Measurements from ENCODE around the gene DISC1. TPM values are rescaled to one million over a fixed set of nuclear protein-coding genes. Genes with fewer than 3 reads are reported as not detected.

Gene DISC1
- total and polyA plus RNA-seq, 4 experiments from 2014 or later: 1.9 to 18.0 (median 10.0) TPM

- no peaks in the 10 kb centered on the region for H3K9me3 ChIP-seq (ENCODE audit: control insufficient read depth in 1 of 2, low read length in 2 of 2)
- H3K4me1 Mint-ChIP-seq: peaks cover 25 to 52% (median 38%) of the 10 kb centered on the region in 4 donors
Measured at GRCh38 chr1:231926340-231926739, 299.8 kb downstream of the DISC1 start.

GRCh38 chr1:231926933-231927332, 300.3 kb downstream of the DISC1 start:
- no peaks in the 10 kb centered on the region for H3K36me3 ChIP-seq (ENCODE audit: insufficient read depth, low read length)
- no peak overlapping the region for H3K27ac ChIP-seq (ENCODE audit: low read depth, low read length)
- Mint-ChIP-seq H3K4me3 (no peak overlapping the region), H3K4me1 (peaks cover 22 to 49% (median 36%) of the 10 kb centered on the region in 4 donors), H3K9me3 (no peaks in the 10 kb centered on the region), H3K36me3 (peaks cover 4 to 11% of the 10 kb centered on the region in 2 donors), H3K27me3 (no peaks in the 10 kb centered on the region), H3K27ac (no peak overlapping the region)
- H3K27me3 ChIP-seq (ENCODE audit: insufficient read depth, low read length): no peaks in the 10 kb centered on the region
- H3K9me3 ChIP-seq (ENCODE audit: control insufficient read depth in 1 of 2, low read length in 2 of 2): no peaks in the 10 kb centered on the region
- H3K4me1 ChIP-seq (ENCODE audit: insufficient read depth, low read length): peaks cover 14% of the 10 kb centered on the region
- DNase-seq: no peak
- ChIA-PET CTCF (ENCODE audit: partially characterized antibody) (no interaction called here), POLR2A (ENCODE audit: partially characterized antibody) (interaction anchor here (0.7 kb wide), 1 partner anchor 9 kb away, joined by 3 read pairs; no protein-coding TSS in a partner anchor)
- no peak overlapping the region for H3K4me3 ChIP-seq (ENCODE audit: low read length in 2 of 2)
- intact Hi-C loops (cut with micrococcal nuclease): no loop called here

More at GRCh38 chr1:231926340-231926739, 299.8 kb downstream of the DISC1 start:
- no peak overlapping the region for H3K4me3 Mint-ChIP-seq
- DNase-seq: no peak
- H3K36me3 Mint-ChIP-seq: peaks cover 3 to 11% of the 10 kb centered on the region in 2 donors
- Histone ChIP-seq H3K36me3 (ENCODE audit: insufficient read depth, low read length) (no peaks in the 10 kb centered on the region), H3K4me1 (ENCODE audit: insufficient read depth, low read length) (peaks cover 14% of the 10 kb centered on the region), H3K27me3 (ENCODE audit: insufficient read depth, low read length) (no peaks in the 10 kb centered on the region), H3K4me3 (ENCODE audit: low read length in 2 of 2) (no peak overlapping the region), H3K27ac (ENCODE audit: low read depth, low read length) (no peak overlapping the region)
- CTCF ChIA-PET (ENCODE audit: partially characterized antibody): no interaction called here
- no peak overlapping the region for H3K27ac Mint-ChIP-seq
- intact Hi-C loops (cut with micrococcal nuclease): no loop called here
- POLR2A ChIA-PET (ENCODE audit: partially characterized antibody): interaction anchor here (1.1 kb wide), 1 partner anchor 13 kb away, joined by 4 read pairs; no protein-coding TSS in a partner anchor
- no peaks in the 10 kb centered on the region for H3K27me3 Mint-ChIP-seq
- no peaks in the 10 kb centered on the region for H3K9me3 Mint-ChIP-seq

GRCh38 chr1:231927431-231927830, 300.8 kb downstream of the DISC1 start:
- peak in 1 of 5 donors; percentile 16 for DNase-seq
- intact Hi-C loops (cut with micrococcal nuclease): no loop called here
- ChIA-PET POLR2A (ENCODE audit: partially characterized antibody) (interaction anchor here (0.7 kb wide), 1 partner anchor 10 kb away, joined by 3 read pairs; no protein-coding TSS in a partner anchor), CTCF (ENCODE audit: partially characterized antibody) (no interaction called here)
- H3K27me3 Mint-ChIP-seq: no peaks in the 10 kb centered on the region
- H3K27ac Mint-ChIP-seq: peak overlapping the region in 2 of 7 donors; percentile 28 to 34
- H3K36me3 Mint-ChIP-seq: peaks cover 6 to 13% of the 10 kb centered on the region in 2 donors
- no peak overlapping the region for H3K4me3 ChIP-seq (ENCODE audit: low read length in 2 of 2)
- H3K4me1 Mint-ChIP-seq: peaks cover 20 to 44% (median 33%) of the 10 kb centered on the region in 4 donors
- no peak overlapping the region for H3K4me3 Mint-ChIP-seq
- peaks cover 14% of the 10 kb centered on the region for H3K4me1 ChIP-seq (ENCODE audit: insufficient read depth, low read length)
- peaks cover 0 to 5% of the 10 kb centered on the region in 2 donors for H3K9me3 ChIP-seq (ENCODE audit: control insufficient read depth in 1 of 2, low read length in 2 of 2)
- H3K36me3 ChIP-seq (ENCODE audit: insufficient read depth, low read length): no peaks in the 10 kb centered on the region
- H3K27me3 ChIP-seq (ENCODE audit: insufficient read depth, low read length): no peaks in the 10 kb centered on the region
- peaks cover 0 to under 1% (median 0%) of the 10 kb centered on the region in 8 donors for H3K9me3 Mint-ChIP-seq
- H3K27ac ChIP-seq (ENCODE audit: low read depth, low read length): no peak overlapping the region

- Mint-ChIP-seq H3K27ac (peak overlapping the region in 4 of 7 donors; percentile 24 to 49 (median 28)), H3K4me3 (no peak overlapping the region), H3K36me3 (peaks cover 6 to 14% of the 10 kb centered on the region in 2 donors), H3K4me1 (peaks cover 18 to 39% (median 28%) of the 10 kb centered on the region in 4 donors), H3K9me3 (peaks cover 0 to 5% (median 0%) of the 10 kb centered on the region in 8 donors), H3K27me3 (no peaks in the 10 kb centered on the region)
- Histone ChIP-seq H3K9me3 (ENCODE audit: control insufficient read depth in 1 of 2, low read length in 2 of 2) (peaks cover 0 to 5% of the 10 kb centered on the region in 2 donors), H3K27ac (ENCODE audit: low read depth, low read length) (no peak overlapping the region), H3K27me3 (ENCODE audit: insufficient read depth, low read length) (no peaks in the 10 kb centered on the region), H3K36me3 (ENCODE audit: insufficient read depth, low read length) (no peaks in the 10 kb centered on the region), H3K4me1 (ENCODE audit: insufficient read depth, low read length) (peaks cover 14% of the 10 kb centered on the region), H3K4me3 (ENCODE audit: low read length in 2 of 2) (no peak overlapping the region)
- ChIA-PET POLR2A (ENCODE audit: partially characterized antibody) (no interaction called here), CTCF (ENCODE audit: partially characterized antibody) (interaction anchor here (0.9 kb wide), 1 partner anchor 64 kb away, joined by 3 read pairs; no protein-coding TSS in a partner anchor)
- intact Hi-C loops (cut with micrococcal nuclease): no loop called here
- DNase-seq: no peak
Measured at GRCh38 chr1:231929311-231929710, 302.7 kb downstream of the DISC1 start.

GRCh38 chr1:231930257-231930947, 303.8 kb downstream of the DISC1 start:
- Mint-ChIP-seq H3K4me1 (peaks cover 18 to 36% (median 26%) of the 10 kb centered on the region in 4 donors), H3K27me3 (no peaks in the 10 kb centered on the region), H3K27ac (peak overlapping the region; percentile 55 to 89 (median 78)), H3K36me3 (peaks cover 6 to 14% of the 10 kb centered on the region in 2 donors), H3K9me3 (peaks cover 0 to 5% (median 0%) of the 10 kb centered on the region in 8 donors), H3K4me3 (peak overlapping the region in 6 of 8 donors; percentile 4 to 86 (median 72))
- ChIA-PET POLR2A (ENCODE audit: partially characterized antibody) (interaction anchor here (1.2 kb wide), 1 partner anchor 11 kb away, joined by 5 read pairs; no protein-coding TSS in a partner anchor), CTCF (ENCODE audit: partially characterized antibody) (interaction anchor here (1.0 to 3.9 kb wide), 5 partner anchors 12 to 697 kb away, joined by 3 to 70 read pairs (median 8); no protein-coding TSS in a partner anchor)
- H3K4me3 ChIP-seq (ENCODE audit: low read length in 2 of 2): no peak overlapping the region
- no peaks in the 10 kb centered on the region for H3K36me3 ChIP-seq (ENCODE audit: insufficient read depth, low read length)
- no peak for DNase-seq
- H3K27me3 ChIP-seq (ENCODE audit: insufficient read depth, low read length): no peaks in the 10 kb centered on the region
- H3K27ac ChIP-seq (ENCODE audit: low read depth, low read length): no peak overlapping the region
- peaks cover 0 to 5% of the 10 kb centered on the region in 2 donors for H3K9me3 ChIP-seq (ENCODE audit: control insufficient read depth in 1 of 2, low read length in 2 of 2)
- intact Hi-C loops (cut with micrococcal nuclease): no loop called here
- peaks cover 14% of the 10 kb centered on the region for H3K4me1 ChIP-seq (ENCODE audit: insufficient read depth, low read length)

- peak overlapping the region in 1 of 7 donors; percentile 31 for H3K27ac Mint-ChIP-seq
- DNase-seq: no peak
- peaks cover 0 to 5% (median 0%) of the 10 kb centered on the region in 8 donors for H3K9me3 Mint-ChIP-seq
- H3K4me3 ChIP-seq (ENCODE audit: low read length in 2 of 2): no peak overlapping the region
- peaks cover 18 to 36% (median 26%) of the 10 kb centered on the region in 4 donors for H3K4me1 Mint-ChIP-seq
- intact Hi-C loops (cut with micrococcal nuclease): no loop called here
- H3K27ac ChIP-seq (ENCODE audit: low read depth, low read length): no peak overlapping the region
- H3K9me3 ChIP-seq (ENCODE audit: control insufficient read depth in 1 of 2, low read length in 2 of 2): peaks cover 0 to 5% of the 10 kb centered on the region in 2 donors
- no peaks in the 10 kb centered on the region for H3K36me3 ChIP-seq (ENCODE audit: insufficient read depth, low read length)
- peaks cover 14% of the 10 kb centered on the region for H3K4me1 ChIP-seq (ENCODE audit: insufficient read depth, low read length)
- H3K4me3 Mint-ChIP-seq: no peak overlapping the region
- POLR2A ChIA-PET (ENCODE audit: partially characterized antibody): interaction anchor here (1.2 kb wide), 1 partner anchor 12 kb away, joined by 5 read pairs; no protein-coding TSS in a partner anchor
- CTCF ChIA-PET (ENCODE audit: partially characterized antibody): interaction anchor here (0.8 to 3.9 kb wide), 12 partner anchors 8 to 696 kb away, joined by 3 to 70 read pairs (median 4); no protein-coding TSS in a partner anchor
- no peaks in the 10 kb centered on the region for H3K27me3 ChIP-seq (ENCODE audit: insufficient read depth, low read length)
- no peaks in the 10 kb centered on the region for H3K27me3 Mint-ChIP-seq
- peaks cover 3 to 13% of the 10 kb centered on the region in 2 donors for H3K36me3 Mint-ChIP-seq
Measured at GRCh38 chr1:231931146-231931545, 304.6 kb downstream of the DISC1 start.

Measured in CD4-positive, alpha-beta memory T cell (primary cell).